ENCODE measurements around the gene VKORC1L1.
"Not testable (repeated sequence)": the region's sequence is repeated elsewhere in the genome, so short reads cannot be mapped to it uniquely, and the experiment has no call there.

Gene VKORC1L1

GRCh38 chr7:65981965-65982792, 109.3 kb downstream of the VKORC1L1 start, which contains the start of gene GUSB:
Gene GUSB (minus strand): TSS chr7:65982213. CDS start chr7:65982183, 30 bp downstream.
- DNase-seq (ENCODE audit: low read depth) = peak; percentile 86
- peak within 1 kb of the TSS; percentile 84 for H3K4me3 ChIP-seq (ENCODE audit: low read depth, low read length)
- no peak for TF ChIP-seq CTCF (conservative IDR thresholded peaks at IDR 0.05; ENCODE audit: low read depth, low read length)

DNA sequence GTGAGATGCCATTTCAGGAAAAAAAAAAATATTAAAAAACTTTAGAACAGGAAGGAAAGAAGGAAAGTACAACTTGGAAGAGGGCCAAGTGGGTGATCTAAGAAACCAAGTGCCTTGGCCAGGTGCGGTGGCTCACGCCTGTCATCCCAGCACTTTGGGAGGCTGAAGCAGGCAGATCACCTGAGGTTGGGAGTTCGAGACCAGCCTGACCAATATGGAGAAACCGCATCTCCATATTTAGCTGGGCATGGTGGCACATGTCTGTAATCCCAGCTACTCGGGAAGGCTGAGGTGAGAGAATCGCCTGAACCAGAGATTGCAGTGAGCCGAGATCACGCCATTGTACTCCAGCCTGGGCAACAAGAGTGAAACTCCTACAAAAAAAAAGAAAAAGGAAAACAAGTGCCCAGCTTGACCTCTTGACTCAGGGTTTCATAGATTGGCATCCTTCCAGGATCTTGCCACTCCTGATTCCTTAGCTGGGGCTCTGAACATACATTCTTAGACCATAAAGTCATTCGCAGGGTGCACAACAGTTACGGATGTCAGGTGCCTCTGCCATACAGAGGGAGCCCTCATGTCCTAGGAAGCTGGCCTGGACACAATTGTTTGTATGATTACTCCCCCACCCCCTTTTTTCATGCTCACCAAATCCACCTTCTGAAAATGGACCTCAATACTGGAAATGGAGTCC, 111.2 kb downstream of the VKORC1L1 start:
- no peak overlapping the region for H3K4me3 ChIP-seq (ENCODE audit: low read depth, low read length)
- TF ChIP-seq CTCF (conservative IDR thresholded peaks at IDR 0.05; ENCODE audit: low read depth, low read length) = no peak
- peak; percentile 5 for DNase-seq (ENCODE audit: low read depth)

GRCh38 chr7:65988084-65988483, 115.2 kb downstream of the VKORC1L1 start:
- no peak for TF ChIP-seq CTCF (conservative IDR thresholded peaks at IDR 0.05; ENCODE audit: low read depth, low read length)
- no peak for DNase-seq (ENCODE audit: low read depth)
- no peak overlapping the region for H3K4me3 ChIP-seq (ENCODE audit: low read depth, low read length)

GRCh38 chr7:65988503-65988902, 115.6 kb downstream of the VKORC1L1 start:
- H3K4me3 ChIP-seq (ENCODE audit: low read depth, low read length); DNase-seq (ENCODE audit: low read depth): not testable (repeated sequence)

DNA sequence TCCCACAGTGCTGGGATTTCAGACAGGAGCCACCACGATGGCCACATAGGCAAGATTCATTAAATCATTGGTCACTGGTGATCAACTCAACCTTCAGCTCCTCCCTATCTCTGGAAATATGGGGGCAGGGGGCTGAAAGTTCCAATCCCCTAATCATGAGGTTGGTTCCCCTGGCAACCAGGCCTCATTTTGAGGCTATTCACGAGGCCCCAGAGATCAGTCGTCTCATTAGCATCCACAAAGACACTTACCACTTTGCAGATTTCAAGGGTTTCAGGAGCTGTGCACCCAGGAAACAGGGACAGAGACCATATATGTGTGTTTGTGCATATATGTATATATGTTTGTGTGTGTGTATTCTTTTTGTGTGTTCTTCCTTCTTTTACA, 116.8 kb downstream of the VKORC1L1 start:
- TF ChIP-seq CTCF (conservative IDR thresholded peaks at IDR 0.05; ENCODE audit: low read depth, low read length) = no peak
- DNase-seq (ENCODE audit: low read depth) = no peak
- H3K4me3 ChIP-seq (ENCODE audit: low read depth, low read length) = no peak overlapping the region

GRCh38 chr7:65991829-65992228, 119.0 kb downstream of the VKORC1L1 start:
- H3K4me3 ChIP-seq (ENCODE audit: low read depth, low read length); DNase-seq (ENCODE audit: low read depth): not testable (repeated sequence)

- H3K4me3 ChIP-seq (ENCODE audit: low read depth, low read length) = no peak overlapping the region
- no peak for TF ChIP-seq CTCF (conservative IDR thresholded peaks at IDR 0.05; ENCODE audit: low read depth, low read length)
- no peak for DNase-seq (ENCODE audit: low read depth)
These were observed 119.7 kb downstream of the VKORC1L1 start for GRCh38 chr7:65992526-65992925.

- H3K4me3 ChIP-seq (ENCODE audit: low read depth, low read length); DNase-seq (ENCODE audit: low read depth): not testable (repeated sequence)
These were observed 122.1 kb downstream of the VKORC1L1 start for GRCh38 chr7:65994984-65995383.

- H3K4me3 ChIP-seq (ENCODE audit: low read depth, low read length); DNase-seq (ENCODE audit: low read depth): not testable (repeated sequence)
These were observed 128.0 kb downstream of the VKORC1L1 start for GRCh38 chr7:66000823-66001417.

- H3K4me3 ChIP-seq (ENCODE audit: low read depth, low read length); DNase-seq (ENCODE audit: low read depth): not testable (repeated sequence)
These were observed 132.3 kb downstream of the VKORC1L1 start for GRCh38 chr7:66005115-66005671.

All from choroid plexus epithelial cell (primary cell).